GM12864 (cell line): ENCODE results near the gene CIAO1.
A peak's percentile ranks its signal among the peaks of the same experiment; 100 is the strongest.
"Not testable (repeated sequence)": the region's sequence is repeated elsewhere in the genome, so short reads cannot be mapped to it uniquely, and the experiment has no call there.

Source experiments
- DNase-seq: peaks from one replicate; pipeline ENCODE4 v3.0.0-alpha.2; 2011; ENCODE audit warnings: low read depth
- H3K4me3 ChIP-seq: 2 replicates; pipeline ENCODE4 v1.5.1; 2011; ENCODE audit warnings: mild to moderate bottlenecking, low read depth, low read length, control low read depth
- TF ChIP-seq, protein P1 (sequence below): IDR thresholded peaks from 2 replicates; pipeline ENCODE4 v1.5.1; 2011; ENCODE audit warnings: low read depth, mild to moderate bottlenecking, moderate library complexity, low read length, control low read depth, inconsistent platforms; ENCODE audit errors: missing control alignments

CIAO1 gene

DNA sequence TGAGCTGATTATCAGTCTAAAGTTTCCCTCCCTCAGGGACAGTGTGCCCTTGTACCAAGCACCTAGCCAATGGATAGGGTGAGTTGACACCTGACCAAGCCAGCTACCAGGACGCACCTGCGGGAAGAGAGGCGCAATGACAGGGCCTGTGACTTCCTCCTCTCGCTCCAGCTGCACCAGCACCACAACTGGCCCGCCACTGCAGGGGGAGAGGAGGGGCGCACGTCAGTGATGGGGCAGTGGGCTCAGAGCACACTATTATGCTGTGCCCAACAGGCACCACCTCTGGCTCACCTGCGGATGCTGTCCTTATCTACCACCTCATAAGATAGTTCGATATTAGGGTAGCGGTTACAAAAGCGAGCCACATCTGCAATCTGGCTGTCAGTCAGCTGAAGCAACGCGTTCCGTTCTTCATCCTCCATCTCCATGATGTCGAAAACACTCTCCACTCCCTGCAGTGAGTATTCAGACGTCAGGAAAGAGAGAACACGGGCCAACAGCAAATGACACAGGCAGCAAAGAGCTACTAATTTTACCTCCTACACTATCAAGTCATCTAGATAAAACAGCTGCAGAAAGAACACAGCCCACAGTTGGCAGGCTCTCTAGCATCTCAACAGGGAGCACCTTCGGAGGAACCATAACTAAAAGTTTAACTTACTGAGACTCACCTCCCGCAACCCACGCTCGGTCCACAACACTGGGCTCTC, 10.9 kb downstream of the CIAO1 start:
- TF ChIP-seq, protein P1, sequence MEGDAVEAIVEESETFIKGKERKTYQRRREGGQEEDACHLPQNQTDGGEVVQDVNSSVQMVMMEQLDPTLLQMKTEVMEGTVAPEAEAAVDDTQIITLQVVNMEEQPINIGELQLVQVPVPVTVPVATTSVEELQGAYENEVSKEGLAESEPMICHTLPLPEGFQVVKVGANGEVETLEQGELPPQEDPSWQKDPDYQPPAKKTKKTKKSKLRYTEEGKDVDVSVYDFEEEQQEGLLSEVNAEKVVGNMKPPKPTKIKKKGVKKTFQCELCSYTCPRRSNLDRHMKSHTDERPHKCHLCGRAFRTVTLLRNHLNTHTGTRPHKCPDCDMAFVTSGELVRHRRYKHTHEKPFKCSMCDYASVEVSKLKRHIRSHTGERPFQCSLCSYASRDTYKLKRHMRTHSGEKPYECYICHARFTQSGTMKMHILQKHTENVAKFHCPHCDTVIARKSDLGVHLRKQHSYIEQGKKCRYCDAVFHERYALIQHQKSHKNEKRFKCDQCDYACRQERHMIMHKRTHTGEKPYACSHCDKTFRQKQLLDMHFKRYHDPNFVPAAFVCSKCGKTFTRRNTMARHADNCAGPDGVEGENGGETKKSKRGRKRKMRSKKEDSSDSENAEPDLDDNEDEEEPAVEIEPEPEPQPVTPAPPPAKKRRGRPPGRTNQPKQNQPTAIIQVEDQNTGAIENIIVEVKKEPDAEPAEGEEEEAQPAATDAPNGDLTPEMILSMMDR: no peak
- H3K4me3 ChIP-seq: no peak overlapping the region
- DNase-seq: no peak

DNA sequence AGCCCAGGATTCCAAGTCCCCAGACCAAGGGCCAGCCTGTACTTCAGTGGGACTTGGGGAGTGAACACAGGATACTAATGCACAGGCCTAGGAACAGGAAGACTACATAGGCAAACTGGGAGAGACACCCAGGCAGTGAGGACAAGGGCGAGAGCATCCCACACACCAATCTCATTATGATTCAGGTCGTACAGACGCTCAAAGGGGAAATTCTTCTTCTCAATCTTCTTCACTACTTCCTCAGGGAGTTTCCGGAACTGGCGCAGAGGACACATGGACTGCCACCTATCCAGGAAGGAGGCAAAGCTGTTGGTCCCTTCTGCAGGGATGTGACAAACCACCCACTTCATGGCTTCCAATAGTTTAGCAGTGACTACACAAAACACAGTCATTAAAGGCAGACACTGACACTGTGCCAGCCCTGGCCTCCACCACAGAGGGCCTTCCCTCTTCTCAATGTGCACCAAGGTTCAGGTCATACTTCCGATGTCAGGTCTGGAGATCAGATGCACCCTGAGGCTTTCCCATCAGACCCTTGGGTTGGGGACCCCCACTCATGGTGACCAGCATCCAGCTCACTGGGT, 21.3 kb downstream of the CIAO1 start:
- TF ChIP-seq, protein P1: no peak
- H3K4me3 ChIP-seq: no peak overlapping the region
- DNase-seq: no peak

DNA sequence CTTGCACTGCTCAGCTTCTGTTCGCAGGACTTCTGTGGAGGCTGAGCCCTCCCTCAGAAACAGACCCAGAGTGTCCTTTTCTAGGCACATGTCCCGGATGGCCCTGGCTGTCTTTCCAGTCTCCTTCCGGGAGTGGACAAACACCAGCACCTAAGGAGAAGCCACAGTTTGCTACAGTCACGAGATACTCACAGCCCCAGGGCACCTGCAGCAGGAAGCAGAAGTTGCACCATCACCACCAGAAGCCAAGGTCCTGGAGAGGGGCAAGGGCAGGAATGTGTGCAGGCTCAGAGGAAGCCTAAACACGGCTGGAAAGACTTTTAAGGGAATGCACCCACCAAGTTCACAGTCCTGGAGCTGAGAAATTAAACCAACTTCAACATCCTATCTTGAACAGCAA, 25.7 kb downstream of the CIAO1 start:
- no peak for DNase-seq

DNA sequence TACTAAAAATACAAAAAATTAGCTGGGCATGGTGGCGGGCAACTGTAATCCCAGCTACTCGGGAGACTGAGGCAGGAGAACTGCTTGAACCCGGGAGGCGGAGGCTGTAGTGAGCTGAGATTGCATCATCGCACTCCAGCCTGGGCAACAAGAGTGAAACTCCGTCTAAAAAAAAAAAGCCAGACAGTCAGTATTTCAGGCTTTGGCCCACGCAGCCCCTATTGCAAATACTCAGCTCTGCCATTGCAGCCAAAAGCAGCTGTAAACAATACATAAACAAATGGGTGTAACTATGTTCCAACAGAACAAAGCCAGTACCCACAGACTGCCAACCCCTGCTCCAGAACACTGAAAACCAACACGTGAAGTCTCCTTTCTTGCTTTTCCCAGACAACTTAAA, 28.2 kb downstream of the CIAO1 start:
- not testable (repeated sequence) for H3K4me3 ChIP-seq, DNase-seq

More for the DNA sequence above, 25.7 kb downstream of the CIAO1 start:
- TF ChIP-seq, protein P1: no peak
- H3K4me3 ChIP-seq: no peak overlapping the region

DNA sequence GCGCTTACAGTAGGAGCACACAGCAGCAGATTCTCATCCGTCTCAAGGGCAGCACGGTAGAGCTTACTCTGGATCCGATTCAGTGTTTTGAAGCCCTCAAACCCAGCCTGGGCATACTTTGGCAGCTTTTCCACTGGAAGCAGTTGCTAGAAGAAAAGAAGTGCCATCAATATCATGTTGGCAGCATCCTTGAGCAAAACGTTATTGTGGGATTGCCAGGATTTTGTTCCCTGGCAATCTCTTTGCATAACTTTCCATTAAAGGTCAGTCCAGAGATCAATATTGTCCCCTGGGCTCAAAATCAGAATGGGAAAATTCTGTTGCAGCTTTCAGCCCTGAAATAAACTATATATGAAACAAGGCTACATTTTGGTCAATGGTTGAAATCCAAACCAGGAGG, 30.9 kb downstream of the CIAO1 start:
- TF ChIP-seq, protein P1: no peak
- no peak overlapping the region for H3K4me3 ChIP-seq
- DNase-seq: no peak

DNA sequence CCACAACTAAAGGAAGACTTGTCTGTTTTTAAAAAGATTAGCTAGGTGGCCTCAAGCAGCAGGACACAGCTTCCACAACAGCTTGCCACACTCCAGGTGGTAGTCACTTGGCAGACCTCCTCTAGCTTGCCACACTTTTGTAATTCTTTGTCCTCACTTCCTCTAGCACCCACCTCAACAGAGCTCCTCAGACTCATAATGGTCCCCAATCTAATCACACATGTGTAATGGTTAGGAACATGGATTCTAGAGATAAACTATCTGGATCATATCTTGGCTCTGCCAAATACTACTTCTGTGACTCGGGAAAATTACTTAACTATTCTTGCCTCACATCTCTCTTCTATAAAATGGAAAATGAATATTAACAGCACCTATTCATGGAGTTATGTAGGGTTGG, 35.8 kb downstream of the CIAO1 start:
- no peak for DNase-seq
- no peak overlapping the region for H3K4me3 ChIP-seq
- TF ChIP-seq, protein P1: no peak

DNA sequence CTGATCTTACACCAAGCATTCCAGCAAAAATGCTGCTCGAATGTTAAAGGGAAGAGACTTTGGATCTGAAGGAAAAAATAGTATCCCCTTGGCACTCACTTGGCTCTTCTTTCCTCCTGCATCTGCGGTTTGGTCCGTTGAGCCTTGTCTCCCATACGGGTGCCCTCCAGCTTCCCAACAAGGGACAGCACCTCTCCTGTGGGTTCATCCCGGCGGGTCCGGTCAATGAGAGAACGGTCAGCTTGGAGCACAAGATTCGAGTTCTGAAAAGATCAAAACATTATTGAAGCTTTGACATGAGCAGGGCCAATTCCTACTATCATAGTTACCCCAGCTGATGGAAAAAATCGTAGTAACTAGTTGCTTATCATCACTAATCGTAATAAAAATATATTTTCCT, 38.6 kb downstream of the CIAO1 start:
- TF ChIP-seq, protein P1: no peak
- H3K4me3 ChIP-seq: peak overlapping the region; percentile 72
- no peak for DNase-seq
